IPS-18a (cell line): ENCODE results near the gene EML3.
A peak's percentile ranks its signal among the peaks of the same experiment; 100 is the strongest.

Experiments
- H3K27ac ChIP-seq: one replicate; pipeline ENCODE4 v1.5.1; 2013; ENCODE audit warnings: low read length
- H3K27me3 ChIP-seq: one replicate; pipeline ENCODE4 v1.6.1; 2013; ENCODE audit warnings: mild to moderate bottlenecking, low read length; ENCODE audit not compliant: control insufficient read depth, insufficient read depth
- H3K36me3 ChIP-seq: one replicate; pipeline ENCODE4 v1.6.1; 2013; ENCODE audit warnings: low read depth, low read length; ENCODE audit not compliant: control insufficient read depth
- H3K4me1 ChIP-seq: one replicate; pipeline ENCODE4 v1.6.1; 2013; ENCODE audit warnings: low read depth, low read length; ENCODE audit not compliant: control insufficient read depth
- H3K4me3 ChIP-seq: one replicate; pipeline ENCODE4 v1.5.1; 2013; ENCODE audit warnings: low read length
- H3K9ac ChIP-seq: one replicate; pipeline ENCODE4 v1.6.1; 2013; ENCODE audit warnings: mild to moderate bottlenecking, low read length, moderate library complexity
- H3K9me3 ChIP-seq: one replicate; pipeline ENCODE4 v1.6.1; 2013; ENCODE audit warnings: low read depth, low read length; ENCODE audit not compliant: control insufficient read depth

EML3 gene

GRCh38 chr11:62553080-62553838 is 59.3 kb downstream of the EML3 start:
- Histone ChIP-seq H3K36me3 (peaks cover 14% of the 10 kb centered on the region), H3K27ac (peak overlapping the region; percentile 78), H3K9ac (peak overlapping the region; percentile 80), H3K9me3 (no peaks in the 10 kb centered on the region), H3K4me3 (peak overlapping the region; percentile 34), H3K4me1 (peaks cover 46% of the 10 kb centered on the region), H3K27me3 (peaks cover 26% of the 10 kb centered on the region)

GRCh38 chr11:62552485-62553079 is 60.0 kb downstream of the EML3 start:
- Histone ChIP-seq H3K4me3 (peak overlapping the region; percentile 34), H3K9ac (peak overlapping the region; percentile 80), H3K9me3 (no peaks in the 10 kb centered on the region), H3K27me3 (peaks cover 33% of the 10 kb centered on the region), H3K27ac (peak overlapping the region; percentile 78), H3K4me1 (peaks cover 46% of the 10 kb centered on the region), H3K36me3 (peaks cover 8% of the 10 kb centered on the region)
